ENCODE data around the gene PNMA1.

- TF ChIP-seq, protein P1, sequence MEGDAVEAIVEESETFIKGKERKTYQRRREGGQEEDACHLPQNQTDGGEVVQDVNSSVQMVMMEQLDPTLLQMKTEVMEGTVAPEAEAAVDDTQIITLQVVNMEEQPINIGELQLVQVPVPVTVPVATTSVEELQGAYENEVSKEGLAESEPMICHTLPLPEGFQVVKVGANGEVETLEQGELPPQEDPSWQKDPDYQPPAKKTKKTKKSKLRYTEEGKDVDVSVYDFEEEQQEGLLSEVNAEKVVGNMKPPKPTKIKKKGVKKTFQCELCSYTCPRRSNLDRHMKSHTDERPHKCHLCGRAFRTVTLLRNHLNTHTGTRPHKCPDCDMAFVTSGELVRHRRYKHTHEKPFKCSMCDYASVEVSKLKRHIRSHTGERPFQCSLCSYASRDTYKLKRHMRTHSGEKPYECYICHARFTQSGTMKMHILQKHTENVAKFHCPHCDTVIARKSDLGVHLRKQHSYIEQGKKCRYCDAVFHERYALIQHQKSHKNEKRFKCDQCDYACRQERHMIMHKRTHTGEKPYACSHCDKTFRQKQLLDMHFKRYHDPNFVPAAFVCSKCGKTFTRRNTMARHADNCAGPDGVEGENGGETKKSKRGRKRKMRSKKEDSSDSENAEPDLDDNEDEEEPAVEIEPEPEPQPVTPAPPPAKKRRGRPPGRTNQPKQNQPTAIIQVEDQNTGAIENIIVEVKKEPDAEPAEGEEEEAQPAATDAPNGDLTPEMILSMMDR (IDR thresholded peaks at IDR 0.05): no peak
- TF ChIP-seq POLR2A (IDR thresholded peaks at IDR 0.05): no peak
Measured at GRCh38 chr14:73714656-73715081, 485 bp upstream of the PNMA1 start.
